HepG2 (cell line): ENCODE results near the gene TPM3. TPM values are rescaled to one million over a fixed set of nuclear protein-coding genes. Genes with fewer than 3 reads are reported as not detected.

Experiments used
- ATAC-seq: fragments of 200-7000 bp; cut with Tn5 transposase; 3 replicates; pipeline ENCODE4 v1.9.1; 2020; ENCODE audit warnings: mild to moderate bottlenecking, moderate library complexity
- BruUV-seq: library from RNA; stranded (reverse); fragments of 400-500 nt; replicated peaks from 2 replicates; lab custom pipeline; 2021; lab: Mats Ljungman, UMichigan
- CTCF ChIA-PET: fragments of 300-600 bp; formaldehyde crosslinking; extraction: SDS; loops from one replicate; lab custom pipeline; 2021; ENCODE audit warnings: low total read pairs, inconsistent platforms, low intra/inter-chr PET ratio; lab: Yijun Ruan, JAX
- POLR2A ChIA-PET: fragments of 350-600 bp; sonication (Branson Sonifier 250); formaldehyde crosslinking; loops from one replicate; lab custom pipeline; 2020; ENCODE audit warnings: antibody characterized with exemption, inconsistent platforms; lab: Yijun Ruan, JAX
- DNase-seq: peaks from one replicate; pipeline ENCODE4 v3.0.0-alpha.2; 2015; ENCODE audit warnings: low spot score
- FAIRE-seq: peaks from 3 replicates; lab custom pipeline; 2011; peaks lifted over from hg19 to GRCh38; lab: Jason Lieb, UNC
- H2AFZ ChIP-seq: one replicate; pipeline ENCODE4 v1.6.1; 2011; ENCODE audit warnings: low read length, inconsistent platforms
- H3K27ac ChIP-seq: fragments of 300-600 bp; 3 replicates; pipeline ENCODE4 v1.8.0; 2011; ENCODE audit warnings: mixed run types, mild to moderate bottlenecking, mixed read lengths, low read length, inconsistent platforms; ENCODE audit not compliant: insufficient read depth; ENCODE audit errors: extremely low read length
- H3K27me3 ChIP-seq, 2 experiments: fragments of 200-600 bp in 1 of 2; 2 replicates in 1 of 2; 3 replicates in 1 of 2; pipeline versions ENCODE4 v1.6.0 to v1.8.0; 2011; ENCODE audit warnings: low read length in 2 of 2, mild to moderate bottlenecking in 2 of 2, moderate library complexity in 2 of 2, inconsistent platforms in 1 of 2; ENCODE audit not compliant: insufficient read depth in 2 of 2, control insufficient read depth in 1 of 2
- H3K36me3 ChIP-seq, 2 experiments: fragments of 200-600 bp in 1 of 2; replicated peaks in 1 of 2; 2 replicates in 1 of 2; 3 replicates in 1 of 2; pipeline versions ENCODE4 v1.5.1 to v1.8.0; 2011; ENCODE audit warnings: low read length in 2 of 2, inconsistent platforms in 1 of 2; ENCODE audit not compliant: insufficient read depth in 2 of 2, control insufficient read depth in 1 of 2
- H3K4me1 ChIP-seq: 2 replicates; pipeline ENCODE4 v1.5.1; 2012; ENCODE audit warnings: low read length, inconsistent platforms; ENCODE audit not compliant: insufficient read depth
- H3K4me2 ChIP-seq: 2 replicates; pipeline ENCODE4 v1.6.0; 2011; ENCODE audit warnings: low read depth, low read length, inconsistent platforms
- H3K4me3 ChIP-seq, 3 experiments: fragments of 200-600 bp in 1 of 3; sonication (generic), shearing (Covaris generic) in 1 of 3; replicated peaks in 1 of 3; 2 replicates each; pipeline ENCODE4 v1.5.1; 2011 to 2016; ENCODE audit warnings: low read length in 3 of 3, inconsistent platforms in 2 of 3, low read depth in 2 of 3, mild to moderate bottlenecking in 2 of 3, control low read depth in 1 of 3, mixed read lengths in 1 of 3; ENCODE audit not compliant: insufficient read depth in 1 of 3
- H3K79me2 ChIP-seq: one replicate; pipeline ENCODE4 v1.6.1; 2011; ENCODE audit warnings: low read length, inconsistent platforms; ENCODE audit not compliant: insufficient read depth
- H3K9ac ChIP-seq: 2 replicates; pipeline ENCODE4 v1.6.0; 2011; ENCODE audit warnings: mild to moderate bottlenecking, low read depth, low read length, inconsistent platforms; ENCODE audit not compliant: insufficient read depth
- H3K9me3 ChIP-seq: 2 replicates; pipeline ENCODE4 v1.5.1; 2012; ENCODE audit warnings: mild to moderate bottlenecking, low read length
- H4K20me1 ChIP-seq: 2 replicates; pipeline ENCODE4 v1.6.0; 2011; ENCODE audit warnings: inconsistent platforms, mild to moderate bottlenecking, low read length, moderate library complexity; ENCODE audit not compliant: insufficient read depth
- CREB1 ChIP-seq, 2 experiments: fragments of 450-650 bp in 1 of 2; IDR thresholded peaks; 2 replicates each; pipeline ENCODE4 v1.6.1; 2016 to 2017; ENCODE audit warnings: control low read depth in 1 of 2, mild to moderate bottlenecking in 1 of 2, missing compliant biosample characterization in 1 of 2, missing genetic modification characterization in 1 of 2
- IKZF4 ChIP-seq: sonication (generic); formaldehyde crosslinking; IDR thresholded peaks from 2 replicates; pipeline ENCODE4 v1.5.1; 2020; ENCODE audit warnings: borderline replicate concordance, mild to moderate bottlenecking, low read depth, missing genetic modification reagents; ENCODE audit errors: not compliant biosample characterization
- ISX ChIP-seq: sonication (generic); formaldehyde crosslinking; conservative IDR thresholded peaks from 2 replicates; pipeline ENCODE4 v1.5.0; 2020; ENCODE audit warnings: missing genetic modification reagents
- ZKSCAN8 ChIP-seq: IDR thresholded peaks from 2 replicates; pipeline ENCODE4 v1.6.1; 2016; ENCODE audit warnings: borderline replicate concordance, missing genetic modification reagents, missing compliant biosample characterization
- ZMYM3 ChIP-seq: sonication (generic); formaldehyde crosslinking; IDR thresholded peaks from 2 replicates; pipeline ENCODE4 v1.5.1; 2020; ENCODE audit warnings: mild to moderate bottlenecking, missing genetic modification reagents
- WGBS: methylation state at CpG from one replicate; pipeline ENCODE4 v1.1.6; 2017; ENCODE audit warnings: low lambda C conversion rate; 5-methylcytosine and 5-hydroxymethylcytosine counted together
- in situ Hi-C: cut with HindIII; loops from 2 replicates; pipeline ENCODE4 v1.10.0; 2017; ENCODE audit warnings: low pct_unique_long_range_greater_than_20kb; ENCODE audit not compliant: extremely low pct_ligation_motif_present
- intact Hi-C: fragments of 100-400 bp; cut with micrococcal nuclease; formaldehyde crosslinking; loops from one replicate; pipeline ENCODE4 v1.10.0; 2022; ENCODE audit not compliant: unreplicated experiment
- polyA plus RNA-seq, 8 experiments: library from polyadenylated mRNA; depleted of rRNA in 3 of 8; stranded (reverse) in 7 of 8; unstranded in 1 of 8; fragments of >200 nt; fragmentation: Illumina TruSeq in 4 of 8; extraction: Trizol in 4 of 8; gene quantifications; 2 replicates each; pipeline versions ENCODE4 v1.2.1 to v1.2.3, GENCODE V29; 2011 to 2016; ENCODE audit warnings: low read depth in 4 of 8, missing spikeins in 1 of 8, mixed read lengths in 1 of 8; ENCODE audit not compliant: insufficient read depth in 1 of 8
- total RNA-seq, 5 experiments: library from RNA; depleted of rRNA; stranded (reverse); fragments of >200 nt; fragmentation: Illumina TruSeq; extraction: Trizol; gene quantifications; 2 replicates each; pipeline ENCODE4 v1.2.3, GENCODE V29; 2016; ENCODE audit warnings: low read depth in 1 of 5
- TF ChIP-seq, protein P1 (sequence below): IDR thresholded peaks from 2 replicates; pipeline ENCODE4 v1.6.1; 2016; ENCODE audit warnings: low read depth, control low read depth
- TF ChIP-seq, protein P2 (sequence below): IDR thresholded peaks from 2 replicates; pipeline ENCODE4 v1.6.1; 2016; ENCODE audit warnings: control low read depth
- TF ChIP-seq, protein P3 (sequence below): sonication (generic); formaldehyde crosslinking; IDR thresholded peaks from 2 replicates; pipeline ENCODE4 v1.4.0; 2020; ENCODE audit warnings: mild to moderate bottlenecking, missing genetic modification reagents
- TF ChIP-seq, protein P4 (sequence below): sonication (generic); formaldehyde crosslinking; IDR thresholded peaks from 2 replicates; pipeline ENCODE4 v1.4.0; 2020; ENCODE audit warnings: missing genetic modification reagents

TPM3 gene
- total and polyA plus RNA-seq, 2 of the 13 experiments (the other 11 are each of a cell fraction or from before 2014, with no cell fraction given): 160 to 307 TPM

DNA sequence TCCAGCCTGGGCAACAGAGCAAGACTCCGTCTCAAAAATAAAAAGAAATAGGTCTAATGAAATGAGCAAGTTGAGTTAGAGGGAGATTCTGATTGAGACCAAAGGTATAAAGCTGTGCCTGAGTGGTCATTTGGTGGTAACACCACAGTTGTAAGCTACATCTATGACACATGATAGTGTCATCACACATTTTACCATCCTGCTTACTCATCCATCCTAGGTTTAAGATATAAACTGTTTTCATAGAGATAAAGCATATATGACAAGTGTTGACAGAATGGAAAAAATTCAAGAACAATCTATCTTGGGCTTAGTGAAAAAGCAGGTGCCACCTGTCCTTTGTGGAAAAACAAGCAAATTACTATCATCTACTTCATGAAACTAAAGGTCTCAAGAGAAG lies 21.4 kb upstream of the TPM3 start:
- in situ Hi-C loops: no loop called here
- Histone ChIP-seq H3K79me2 (peaks cover 17% of the 10 kb centered on the region), H3K9me3 (no peaks in the 10 kb centered on the region), H3K4me1 (peaks cover 47% of the 10 kb centered on the region), H3K4me2 (no peak overlapping the region), H3K27ac (no peak overlapping the region), H3K4me3 (no peak overlapping the region), H4K20me1 (peaks cover 4% of the 10 kb centered on the region; the same call in 1 of the 2 replicates), H2AFZ (no peak overlapping the region), H3K27me3 (no peaks in the 10 kb centered on the region), H3K9ac (no peak overlapping the region), H3K36me3 (peaks cover 12 to 51% of the 10 kb centered on the region in 2 experiments)
- BruUV-seq: no TSS peak
- FAIRE-seq (no peak), ATAC-seq (no peak), DNase-seq (no peak)
- POLR2A ChIA-PET: no interaction called here
- intact Hi-C loops: no loop called here
- CTCF ChIA-PET: no interaction called here
- 100% methylated on average over 1 of the region's 1 CpG for WGBS
- TF ChIP-seq CREB1 (IDR thresholded peaks at IDR 0.05) (peak; percentile 61), CREB1 (CRISPR knock-in tag; IDR thresholded peaks at IDR 0.05) (no peak), ZMYM3 (CRISPR knock-in tag) (no peak)

DNA sequence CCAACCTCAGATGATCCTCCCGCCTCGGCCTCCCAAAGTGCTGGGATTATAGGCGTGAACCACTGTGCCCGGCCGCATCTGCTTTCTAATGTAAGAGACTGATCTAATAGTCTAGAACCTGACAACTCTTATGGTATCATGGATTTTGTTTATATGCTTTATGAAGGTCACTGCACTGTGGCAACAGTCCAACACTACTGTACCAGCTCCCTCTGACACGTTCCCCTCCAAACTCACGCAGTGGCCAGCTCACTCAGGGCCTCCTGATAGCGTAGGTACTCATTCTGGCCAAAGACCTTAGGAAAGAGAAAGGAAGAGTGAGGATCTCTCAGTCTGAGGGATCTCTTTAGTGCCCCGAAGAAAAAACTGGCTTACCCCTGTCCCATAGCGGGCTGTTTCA lies 20.2 kb upstream of the TPM3 start:
- no peak overlapping the region for H3K4me3 ChIP-seq
- H3K79me2 ChIP-seq: peaks cover 5% of the 10 kb centered on the region
- 98% methylated on average over 10 of the region's 10 CpGs for WGBS
- H3K9ac ChIP-seq: no peak overlapping the region
- no peaks in the 10 kb centered on the region for H3K27me3 ChIP-seq
- TF ChIP-seq IKZF4 (CRISPR knock-in tag): no peak
- TF ChIP-seq, protein P1, sequence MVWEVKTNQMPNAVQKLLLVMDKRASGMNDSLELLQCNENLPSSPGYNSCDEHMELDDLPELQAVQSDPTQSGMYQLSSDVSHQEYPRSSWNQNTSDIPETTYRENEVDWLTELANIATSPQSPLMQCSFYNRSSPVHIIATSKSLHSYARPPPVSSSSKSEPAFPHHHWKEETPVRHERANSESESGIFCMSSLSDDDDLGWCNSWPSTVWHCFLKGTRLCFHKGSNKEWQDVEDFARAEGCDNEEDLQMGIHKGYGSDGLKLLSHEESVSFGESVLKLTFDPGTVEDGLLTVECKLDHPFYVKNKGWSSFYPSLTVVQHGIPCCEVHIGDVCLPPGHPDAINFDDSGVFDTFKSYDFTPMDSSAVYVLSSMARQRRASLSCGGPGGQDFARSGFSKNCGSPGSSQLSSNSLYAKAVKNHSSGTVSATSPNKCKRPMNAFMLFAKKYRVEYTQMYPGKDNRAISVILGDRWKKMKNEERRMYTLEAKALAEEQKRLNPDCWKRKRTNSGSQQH: no peak
- TF ChIP-seq, protein P2, sequence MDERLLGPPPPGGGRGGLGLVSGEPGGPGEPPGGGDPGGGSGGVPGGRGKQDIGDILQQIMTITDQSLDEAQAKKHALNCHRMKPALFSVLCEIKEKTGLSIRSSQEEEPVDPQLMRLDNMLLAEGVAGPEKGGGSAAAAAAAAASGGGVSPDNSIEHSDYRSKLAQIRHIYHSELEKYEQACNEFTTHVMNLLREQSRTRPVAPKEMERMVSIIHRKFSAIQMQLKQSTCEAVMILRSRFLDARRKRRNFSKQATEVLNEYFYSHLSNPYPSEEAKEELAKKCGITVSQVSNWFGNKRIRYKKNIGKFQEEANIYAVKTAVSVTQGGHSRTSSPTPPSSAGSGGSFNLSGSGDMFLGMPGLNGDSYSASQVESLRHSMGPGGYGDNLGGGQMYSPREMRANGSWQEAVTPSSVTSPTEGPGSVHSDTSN (CRISPR knock-in tag): no peak
- no peak for TF ChIP-seq ZKSCAN8 (CRISPR knock-in tag)
- TF ChIP-seq, protein P3, sequence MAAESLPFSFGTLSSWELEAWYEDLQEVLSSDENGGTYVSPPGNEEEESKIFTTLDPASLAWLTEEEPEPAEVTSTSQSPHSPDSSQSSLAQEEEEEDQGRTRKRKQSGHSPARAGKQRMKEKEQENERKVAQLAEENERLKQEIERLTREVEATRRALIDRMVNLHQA (CRISPR knock-in tag): no peak
- TF ChIP-seq ISX (CRISPR knock-in tag): no peak
- TF ChIP-seq, protein P4, sequence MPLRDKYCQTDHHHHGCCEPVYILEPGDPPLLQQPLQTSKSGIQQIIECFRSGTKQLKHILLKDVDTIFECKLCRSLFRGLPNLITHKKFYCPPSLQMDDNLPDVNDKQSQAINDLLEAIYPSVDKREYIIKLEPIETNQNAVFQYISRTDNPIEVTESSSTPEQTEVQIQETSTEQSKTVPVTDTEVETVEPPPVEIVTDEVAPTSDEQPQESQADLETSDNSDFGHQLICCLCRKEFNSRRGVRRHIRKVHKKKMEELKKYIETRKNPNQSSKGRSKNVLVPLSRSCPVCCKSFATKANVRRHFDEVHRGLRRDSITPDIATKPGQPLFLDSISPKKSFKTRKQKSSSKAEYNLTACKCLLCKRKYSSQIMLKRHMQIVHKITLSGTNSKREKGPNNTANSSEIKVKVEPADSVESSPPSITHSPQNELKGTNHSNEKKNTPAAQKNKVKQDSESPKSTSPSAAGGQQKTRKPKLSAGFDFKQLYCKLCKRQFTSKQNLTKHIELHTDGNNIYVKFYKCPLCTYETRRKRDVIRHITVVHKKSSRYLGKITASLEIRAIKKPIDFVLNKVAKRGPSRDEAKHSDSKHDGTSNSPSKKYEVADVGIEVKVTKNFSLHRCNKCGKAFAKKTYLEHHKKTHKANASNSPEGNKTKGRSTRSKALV (CRISPR knock-in tag): no peak
- intact Hi-C loops (no loop called here), in situ Hi-C loops (no loop called here)
- H3K36me3 ChIP-seq: peaks cover 15 to 49% of the 10 kb centered on the region in 2 experiments
- H3K4me2 ChIP-seq: no peak overlapping the region
- DNase-seq: no peak
- no peak for ATAC-seq
- no TSS peak for BruUV-seq
- no peak overlapping the region for H2AFZ ChIP-seq
- ChIA-PET CTCF (no interaction called here), POLR2A (interaction anchor here (1.1 kb wide), 1 partner anchor 18 kb away, joined by 3 read pairs; no protein-coding TSS in a partner anchor)
- no peak overlapping the region for H3K27ac ChIP-seq
- H3K4me1 ChIP-seq: peaks cover 35% of the 10 kb centered on the region
- no peaks in the 10 kb centered on the region for H3K9me3 ChIP-seq
- peaks cover 4% of the 10 kb centered on the region; the same call in 1 of the 2 replicates for H4K20me1 ChIP-seq
- no peak for FAIRE-seq
